Measurements from ENCODE around the gene CYB561D2.
A peak's percentile ranks its signal among the peaks of the same experiment; 100 is the strongest.

Gene CYB561D2

GRCh38 chr3:50340448-50341329 lies 10.0 kb upstream of the CYB561D2 start, which contains the start of gene RASSF1:
TSS of gene RASSF1 (minus strand) at chr3:50340836. CDS start at chr3:50340805, 31 bp downstream.
- DNase-seq (ENCODE audit: low spot score) = no peak
- no peak for FAIRE-seq

GRCh38 chr3:50341537-50341936 lies 9.1 kb upstream of the CYB561D2 start:
- FAIRE-seq (no peak), DNase-seq (ENCODE audit: low spot score) (no peak)

GRCh38 chr3:50341996-50342650 lies 8.5 kb upstream of the CYB561D2 start:
- DNase-seq (ENCODE audit: low spot score) = no peak

GRCh38 chr3:50342813-50343633 lies 7.6 kb upstream of the CYB561D2 start:
- FAIRE-seq (no peak), DNase-seq (ENCODE audit: low spot score) (no peak)

More at GRCh38 chr3:50341996-50342650, 8.5 kb upstream of the CYB561D2 start:
- no peak for FAIRE-seq

DNA sequence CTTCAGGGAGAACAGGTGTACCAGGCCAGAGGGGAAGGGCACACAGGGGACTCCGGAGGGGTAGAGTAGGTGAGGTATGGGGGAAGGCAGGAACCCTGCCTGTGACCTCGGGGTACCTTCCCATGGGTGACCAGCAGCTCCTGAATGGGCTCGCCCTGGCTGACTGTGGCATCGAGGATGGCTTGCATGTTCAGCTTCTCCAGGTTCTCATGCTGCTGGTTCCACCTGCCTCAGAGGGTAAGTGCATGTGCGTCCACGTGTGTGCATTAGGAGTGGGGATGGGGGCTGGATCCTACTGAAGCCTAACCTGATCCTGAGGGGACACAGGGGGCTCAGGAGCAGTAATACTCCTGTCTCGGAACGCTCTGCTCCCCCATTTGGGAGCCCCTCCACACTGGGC lies 5.7 kb upstream of the CYB561D2 start:
- no peak for FAIRE-seq

DNA sequence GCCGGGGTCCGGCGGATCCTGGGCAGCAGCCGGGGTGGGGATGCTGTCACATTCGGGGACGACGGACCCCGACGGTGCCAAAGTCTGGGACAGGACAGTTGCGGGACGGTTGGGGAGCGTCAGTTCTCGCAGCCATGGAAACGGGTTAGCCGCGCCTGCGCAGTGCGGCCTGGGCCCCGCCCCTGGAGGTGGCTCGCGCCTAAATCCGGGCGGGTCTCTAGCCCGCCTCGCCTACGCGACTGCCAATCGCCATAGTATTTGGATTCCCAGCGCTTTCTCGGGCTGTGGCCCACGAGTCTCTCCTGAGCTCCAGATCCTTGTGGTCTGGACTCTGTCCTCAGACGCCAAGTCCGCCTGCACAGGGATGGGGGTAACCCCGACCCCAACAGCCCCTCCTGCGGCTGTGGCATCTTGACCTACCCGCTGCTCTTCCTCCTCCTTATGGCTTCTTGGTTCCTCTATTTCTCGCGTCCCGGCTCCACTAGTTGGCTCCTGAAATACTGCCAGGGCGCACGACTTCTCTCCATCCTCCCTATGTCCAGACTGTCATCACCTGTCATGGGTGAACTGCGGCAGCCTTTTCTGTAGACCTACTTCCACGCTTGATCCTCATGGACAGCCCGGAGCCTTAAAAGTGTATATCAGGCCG lies 5.0 kb upstream of the CYB561D2 start, which contains the start of gene ZMYND10:
TSS of gene ZMYND10 (minus strand) at position 147 of the 649 bp plus-strand sequence. CDS start 153 bp downstream, outside the sequence.
- FAIRE-seq (no peak), DNase-seq (ENCODE audit: low spot score) (no peak)

More for the DNA sequence above, 5.7 kb upstream of the CYB561D2 start:
- no peak for DNase-seq (ENCODE audit: low spot score)

GRCh38 chr3:50347187-50347813 lies 3.4 kb upstream of the CYB561D2 start:
- DNase-seq (ENCODE audit: low spot score) (peak; percentile 46), FAIRE-seq (peak; percentile 47)

- FAIRE-seq = no peak
- DNase-seq (ENCODE audit: low spot score) = no peak
These were observed 492 bp upstream of the CYB561D2 start for GRCh38 chr3:50350213-50350526.

- no peak for DNase-seq (ENCODE audit: low spot score)
These were observed 648 bp downstream of the CYB561D2 start for GRCh38 chr3:50351323-50351697.

DNA sequence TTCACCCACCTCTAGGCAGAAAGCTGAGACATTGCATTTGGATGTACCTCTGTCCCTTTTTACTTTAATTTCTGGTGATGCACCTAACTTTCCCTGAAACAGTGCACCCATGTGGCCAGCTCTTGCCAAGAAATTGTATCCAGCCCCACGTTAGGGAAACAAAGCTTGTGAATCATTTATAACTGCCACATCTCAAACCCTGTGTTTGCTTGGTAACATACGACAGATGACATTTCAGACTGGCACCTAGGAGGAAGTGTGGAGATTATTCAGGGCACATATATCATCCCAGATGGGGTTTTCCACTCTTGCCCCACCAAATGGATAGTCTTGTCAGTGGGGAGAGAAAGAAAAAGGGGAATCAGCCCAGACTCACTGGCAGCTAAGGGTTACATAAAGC lies 2.1 kb downstream of the CYB561D2 start:
- DNase-seq (ENCODE audit: low spot score) (peak; percentile 65), FAIRE-seq (no peak)

More at GRCh38 chr3:50351323-50351697, 648 bp downstream of the CYB561D2 start:
- FAIRE-seq = no peak

GRCh38 chr3:50353245-50354004 lies 2.8 kb downstream of the CYB561D2 start:
- no peak for FAIRE-seq
- DNase-seq (ENCODE audit: low spot score) = no peak

- DNase-seq (ENCODE audit: low spot score) (no peak), FAIRE-seq (no peak)
These were observed 3.6 kb downstream of the CYB561D2 start for GRCh38 chr3:50354186-50354764.

DNA sequence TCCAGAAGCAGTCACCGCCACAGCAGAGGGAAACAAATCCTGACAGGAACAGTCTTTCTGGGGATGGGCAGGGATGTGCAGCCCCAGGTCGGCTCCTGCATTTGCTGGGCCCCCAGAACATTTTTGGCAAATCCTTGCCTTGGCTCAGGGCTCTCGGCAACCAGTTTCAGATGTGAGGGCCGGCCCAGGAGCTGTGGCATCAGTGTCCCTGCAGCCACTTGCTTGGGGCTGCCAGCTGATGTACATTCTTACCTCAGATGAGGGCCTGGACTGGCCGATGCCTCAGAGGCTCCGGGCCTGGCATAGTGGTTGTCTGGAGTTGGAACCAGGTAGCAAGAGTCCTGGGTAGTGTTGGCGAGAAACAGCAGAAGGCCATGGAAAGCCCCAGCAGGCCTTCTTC lies 4.2 kb downstream of the CYB561D2 start:
- FAIRE-seq (no peak), DNase-seq (ENCODE audit: low spot score) (no peak)

GRCh38 chr3:50355829-50356552 lies 5.3 kb downstream of the CYB561D2 start:
- FAIRE-seq = no peak

DNA sequence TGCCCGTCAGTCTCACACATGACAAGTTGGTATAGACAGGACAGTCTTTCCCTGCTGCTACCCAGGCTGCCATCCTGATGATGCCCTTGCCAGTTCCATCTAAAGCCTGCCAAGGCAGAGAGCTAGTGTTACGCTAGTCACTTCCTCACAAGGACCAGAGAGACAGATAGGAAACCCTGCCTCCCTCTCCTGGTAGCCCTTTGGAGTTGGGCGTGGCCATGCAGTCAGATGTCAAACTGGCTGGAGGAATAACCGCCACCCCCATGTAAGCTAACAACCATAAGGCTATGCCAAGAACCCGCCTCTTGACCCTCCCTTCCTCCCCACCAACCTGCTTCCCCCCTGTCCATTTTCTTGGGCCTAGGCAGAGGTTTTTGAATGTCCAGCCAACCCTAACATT lies 5.9 kb downstream of the CYB561D2 start:
- FAIRE-seq (no peak), DNase-seq (ENCODE audit: low spot score) (no peak)

More at GRCh38 chr3:50355829-50356552, 5.3 kb downstream of the CYB561D2 start:
- no peak for DNase-seq (ENCODE audit: low spot score)

DNA sequence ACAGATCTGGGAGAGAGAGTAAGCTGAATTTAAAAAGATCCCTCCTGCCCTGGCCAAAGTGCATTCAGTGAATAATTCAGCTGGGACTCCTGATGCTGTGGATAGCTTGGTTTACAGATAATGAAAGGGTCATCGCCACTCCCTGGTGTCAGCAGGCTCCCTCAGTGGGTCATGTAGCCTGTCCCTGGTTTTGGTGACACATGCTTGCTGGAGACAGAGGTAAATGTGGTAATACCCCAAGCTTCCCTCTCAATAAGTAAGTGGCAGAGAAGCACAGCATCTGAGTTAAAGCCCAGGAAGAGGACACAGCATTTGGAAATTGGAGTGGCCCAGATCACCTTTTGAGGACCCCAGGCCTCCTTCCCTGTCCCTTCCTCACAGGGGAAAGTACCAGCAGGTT lies 6.8 kb downstream of the CYB561D2 start:
- FAIRE-seq = no peak
- DNase-seq (ENCODE audit: low spot score) = no peak

GRCh38 chr3:50358355-50358910 lies 7.8 kb downstream of the CYB561D2 start:
- DNase-seq (ENCODE audit: low spot score) = no peak
- FAIRE-seq = no peak

Measured in RCC 7860 (cell line).